ENCODE measurements around the gene MYMX.

The MYMX gene

GRCh38 chr6:44245912-44246662 is 29.4 kb downstream of the MYMX start (continued):
- peak; percentile 47; the same call in 1 of the 2 replicates for TF ChIP-seq KLF1 (tag by site-specific recombination; IDR thresholded peaks at IDR 0.05)
- TF ChIP-seq ZNF341 (tag by site-specific recombination; IDR thresholded peaks at IDR 0.05; ENCODE audit: low read depth): peak; percentile 8
- TF ChIP-seq ZNF10 (tag by site-specific recombination; IDR thresholded peaks at IDR 0.05): no peak
- no peak for TF ChIP-seq ZNF629 (tag by site-specific recombination; IDR thresholded peaks at IDR 0.05)
- TF ChIP-seq ZNF433 (tag by site-specific recombination; IDR thresholded peaks at IDR 0.05; ENCODE audit: low read depth): no peak
- TF ChIP-seq ZNF266 (tag by site-specific recombination; IDR thresholded peaks at IDR 0.05; ENCODE audit: low read depth): no peak
- TF ChIP-seq ZNF311 (tag by site-specific recombination; IDR thresholded peaks at IDR 0.05; ENCODE audit: borderline replicate concordance): no peak
- TF ChIP-seq, protein P1, sequence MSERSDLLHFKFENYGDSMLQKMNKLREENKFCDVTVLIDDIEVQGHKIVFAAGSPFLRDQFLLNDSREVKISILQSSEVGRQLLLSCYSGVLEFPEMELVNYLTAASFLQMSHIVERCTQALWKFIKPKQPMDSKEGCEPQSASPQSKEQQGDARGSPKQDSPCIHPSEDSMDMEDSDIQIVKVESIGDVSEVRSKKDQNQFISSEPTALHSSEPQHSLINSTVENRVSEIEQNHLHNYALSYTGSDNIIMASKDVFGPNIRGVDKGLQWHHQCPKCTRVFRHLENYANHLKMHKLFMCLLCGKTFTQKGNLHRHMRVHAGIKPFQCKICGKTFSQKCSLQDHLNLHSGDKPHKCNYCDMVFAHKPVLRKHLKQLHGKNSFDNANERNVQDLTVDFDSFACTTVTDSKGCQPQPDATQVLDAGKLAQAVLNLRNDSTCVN (tag by site-specific recombination; optimal IDR thresholded peaks at IDR 0.05): peak; percentile 86
- no peak for TF ChIP-seq ZNF555 (tag by site-specific recombination; conservative IDR thresholded peaks at IDR 0.05)
- peak; percentile 46; the same call in 1 of the 2 replicates for TF ChIP-seq ZNF76 (tag by site-specific recombination; IDR thresholded peaks at IDR 0.05; ENCODE audit: borderline replicate concordance, low read depth)
- 0 out of 2 replicates have a peak, but pooled peaks have one; percentile 10 for TF ChIP-seq ZNF664 (tag by site-specific recombination; IDR thresholded peaks at IDR 0.05)
- TF ChIP-seq, protein P2, sequence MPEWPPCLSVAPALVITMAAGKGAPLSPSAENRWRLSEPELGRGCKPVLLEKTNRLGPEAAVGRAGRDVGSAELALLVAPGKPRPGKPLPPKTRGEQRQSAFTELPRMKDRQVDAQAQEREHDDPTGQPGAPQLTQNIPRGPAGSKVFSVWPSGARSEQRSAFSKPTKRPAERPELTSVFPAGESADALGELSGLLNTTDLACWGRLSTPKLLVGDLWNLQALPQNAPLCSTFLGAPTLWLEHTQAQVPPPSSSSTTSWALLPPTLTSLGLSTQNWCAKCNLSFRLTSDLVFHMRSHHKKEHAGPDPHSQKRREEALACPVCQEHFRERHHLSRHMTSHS (tag by site-specific recombination; IDR thresholded peaks at IDR 0.05): no peak
- peak; percentile 67; the same call in 1 of the 2 replicates for TF ChIP-seq ZNF843 (tag by site-specific recombination; IDR thresholded peaks at IDR 0.05)
- TF ChIP-seq ZNF155 (tag by site-specific recombination; IDR thresholded peaks at IDR 0.05): no peak
- no peak for TF ChIP-seq ZNF426 (tag by site-specific recombination; IDR thresholded peaks at IDR 0.05)
- TF ChIP-seq ZNF239 (tag by site-specific recombination; IDR thresholded peaks at IDR 0.05): no peak
- no peak for TF ChIP-seq MYNN (tag by site-specific recombination; IDR thresholded peaks at IDR 0.05; ENCODE audit: borderline replicate concordance)
- TF ChIP-seq EGR2 (tag by site-specific recombination; IDR thresholded peaks at IDR 0.05; ENCODE audit: low read depth): no peak
- TF ChIP-seq KLF16 (tag by site-specific recombination; IDR thresholded peaks at IDR 0.05): peak; percentile 98
- TF ChIP-seq KLF8 (tag by site-specific recombination; IDR thresholded peaks at IDR 0.05): peak; percentile 74; the same call in 1 of the 2 replicates
- no peak for TF ChIP-seq ZNF473 (tag by site-specific recombination; IDR thresholded peaks at IDR 0.05)
- TF ChIP-seq ZEB2 (tag by site-specific recombination; IDR thresholded peaks at IDR 0.05): peak; percentile 89
- TF ChIP-seq ZNF175 (tag by site-specific recombination; IDR thresholded peaks at IDR 0.05): no peak
- TF ChIP-seq ELK4 (IDR thresholded peaks at IDR 0.05; ENCODE audit: borderline replicate concordance, low read depth, low read length): no peak
- peak; percentile 90 for TF ChIP-seq CTCF (tag by site-specific recombination; IDR thresholded peaks at IDR 0.05)
- TF ChIP-seq, protein P3, sequence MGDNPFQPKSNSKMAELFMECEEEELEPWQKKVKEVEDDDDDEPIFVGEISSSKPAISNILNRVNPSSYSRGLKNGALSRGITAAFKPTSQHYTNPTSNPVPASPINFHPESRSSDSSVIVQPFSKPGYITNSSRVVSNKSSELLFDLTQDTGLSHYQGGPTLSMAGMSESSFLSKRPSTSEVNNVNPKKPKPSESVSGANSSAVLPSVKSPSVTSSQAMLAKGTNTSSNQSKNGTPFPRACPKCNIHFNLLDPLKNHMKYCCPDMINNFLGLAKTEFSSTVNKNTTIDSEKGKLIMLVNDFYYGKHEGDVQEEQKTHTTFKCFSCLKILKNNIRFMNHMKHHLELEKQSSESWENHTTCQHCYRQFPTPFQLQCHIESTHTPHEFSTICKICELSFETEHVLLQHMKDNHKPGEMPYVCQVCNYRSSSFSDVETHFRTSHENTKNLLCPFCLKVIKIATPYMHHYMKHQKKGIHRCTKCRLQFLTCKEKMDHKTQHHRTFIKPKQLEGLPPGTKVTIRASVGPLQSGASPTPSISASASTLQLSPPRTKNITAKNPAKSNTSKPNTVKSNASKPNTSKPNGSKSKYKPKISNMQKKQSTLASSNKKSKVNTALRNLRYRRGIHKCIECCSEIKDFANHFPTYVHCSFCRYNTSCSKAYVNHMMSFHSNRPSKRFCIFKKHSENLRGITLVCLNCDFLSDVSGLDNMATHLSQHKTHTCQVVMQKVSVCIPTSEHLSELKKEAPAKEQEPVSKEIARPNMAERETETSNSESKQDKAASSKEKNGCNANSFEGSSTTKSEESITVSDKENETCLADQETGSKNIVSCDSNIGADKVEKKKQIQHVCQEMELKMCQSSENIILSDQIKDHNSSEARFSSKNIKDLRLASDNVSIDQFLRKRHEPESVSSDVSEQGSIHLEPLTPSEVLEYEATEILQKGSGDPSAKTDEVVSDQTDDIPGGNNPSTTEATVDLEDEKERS (tag by site-specific recombination; IDR thresholded peaks at IDR 0.05): peak; percentile 54; the same call in 1 of the 2 replicates
- peak; percentile 36; the same call in 1 of the 2 replicates for TF ChIP-seq ZNF24 (tag by site-specific recombination; IDR thresholded peaks at IDR 0.05)
- peak; percentile 77; the same call in 1 of the 2 replicates for TF ChIP-seq BCL11B (tag by site-specific recombination; IDR thresholded peaks at IDR 0.05; ENCODE audit: low read depth)
- TF ChIP-seq, protein P4, sequence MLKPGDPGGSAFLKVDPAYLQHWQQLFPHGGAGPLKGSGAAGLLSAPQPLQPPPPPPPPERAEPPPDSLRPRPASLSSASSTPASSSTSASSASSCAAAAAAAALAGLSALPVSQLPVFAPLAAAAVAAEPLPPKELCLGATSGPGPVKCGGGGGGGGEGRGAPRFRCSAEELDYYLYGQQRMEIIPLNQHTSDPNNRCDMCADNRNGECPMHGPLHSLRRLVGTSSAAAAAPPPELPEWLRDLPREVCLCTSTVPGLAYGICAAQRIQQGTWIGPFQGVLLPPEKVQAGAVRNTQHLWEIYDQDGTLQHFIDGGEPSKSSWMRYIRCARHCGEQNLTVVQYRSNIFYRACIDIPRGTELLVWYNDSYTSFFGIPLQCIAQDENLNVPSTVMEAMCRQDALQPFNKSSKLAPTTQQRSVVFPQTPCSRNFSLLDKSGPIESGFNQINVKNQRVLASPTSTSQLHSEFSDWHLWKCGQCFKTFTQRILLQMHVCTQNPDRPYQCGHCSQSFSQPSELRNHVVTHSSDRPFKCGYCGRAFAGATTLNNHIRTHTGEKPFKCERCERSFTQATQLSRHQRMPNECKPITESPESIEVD (tag by site-specific recombination; IDR thresholded peaks at IDR 0.05): peak; percentile 18; the same call in 1 of the 2 replicates

Measured in HEK293 (cell line).